Measurements from ENCODE around the gene TUSC2. TPM values are rescaled to one million over a fixed set of nuclear protein-coding genes. Genes with fewer than 3 reads are reported as not detected.

The TUSC2 gene
- total RNA-seq, 2 donors from 2014 or later, result 23.5 to 28.1 TPM

DNA sequence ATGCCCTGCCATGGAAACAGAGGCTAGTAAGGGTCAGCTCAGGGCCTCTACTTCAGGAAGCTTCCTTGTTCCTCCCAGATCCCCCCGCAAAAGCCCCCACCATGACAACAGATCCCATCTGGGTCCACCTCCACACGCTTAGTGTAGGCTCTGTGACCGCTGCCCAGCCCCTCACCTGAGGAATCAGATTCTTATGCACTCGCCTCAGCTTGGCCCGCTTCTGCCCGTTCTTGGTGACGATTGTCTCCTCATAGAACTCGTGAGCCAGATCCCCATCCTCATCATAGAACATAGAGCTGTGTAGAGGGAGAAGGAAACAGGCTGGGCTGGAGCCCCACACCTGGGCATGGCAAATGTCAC lies 1.9 kb downstream of the TUSC2 start:
- no peaks in the 10 kb centered on the region for H3K9me3 ChIP-seq (ENCODE audit: control insufficient read depth, low read length)
- peak overlapping the region; percentile 77 for H3K4me3 Mint-ChIP-seq
- H3K36me3 ChIP-seq (ENCODE audit: control insufficient read depth, insufficient read depth, low read length), result peaks cover 51% of the 10 kb centered on the region
- peaks cover 20% of the 10 kb centered on the region for H3K4me1 Mint-ChIP-seq
- TF ChIP-seq, protein P1, sequence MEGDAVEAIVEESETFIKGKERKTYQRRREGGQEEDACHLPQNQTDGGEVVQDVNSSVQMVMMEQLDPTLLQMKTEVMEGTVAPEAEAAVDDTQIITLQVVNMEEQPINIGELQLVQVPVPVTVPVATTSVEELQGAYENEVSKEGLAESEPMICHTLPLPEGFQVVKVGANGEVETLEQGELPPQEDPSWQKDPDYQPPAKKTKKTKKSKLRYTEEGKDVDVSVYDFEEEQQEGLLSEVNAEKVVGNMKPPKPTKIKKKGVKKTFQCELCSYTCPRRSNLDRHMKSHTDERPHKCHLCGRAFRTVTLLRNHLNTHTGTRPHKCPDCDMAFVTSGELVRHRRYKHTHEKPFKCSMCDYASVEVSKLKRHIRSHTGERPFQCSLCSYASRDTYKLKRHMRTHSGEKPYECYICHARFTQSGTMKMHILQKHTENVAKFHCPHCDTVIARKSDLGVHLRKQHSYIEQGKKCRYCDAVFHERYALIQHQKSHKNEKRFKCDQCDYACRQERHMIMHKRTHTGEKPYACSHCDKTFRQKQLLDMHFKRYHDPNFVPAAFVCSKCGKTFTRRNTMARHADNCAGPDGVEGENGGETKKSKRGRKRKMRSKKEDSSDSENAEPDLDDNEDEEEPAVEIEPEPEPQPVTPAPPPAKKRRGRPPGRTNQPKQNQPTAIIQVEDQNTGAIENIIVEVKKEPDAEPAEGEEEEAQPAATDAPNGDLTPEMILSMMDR (conservative IDR thresholded peaks at IDR 0.05), result no peak
- no peak for DNase-seq
- no peak overlapping the region for H3K9ac ChIP-seq (ENCODE audit: extremely low read depth, low read length, poor library complexity, severe bottlenecking)
- H3K4me3 ChIP-seq (ENCODE audit: low read length), result no peak overlapping the region
- no peaks in the 10 kb centered on the region for H3K27me3 Mint-ChIP-seq (ENCODE audit: insufficient read depth)
- peaks cover 16% of the 10 kb centered on the region for H3K4me1 ChIP-seq (ENCODE audit: control insufficient read depth, insufficient read depth, low read length)
- H3K27me3 ChIP-seq (ENCODE audit: control insufficient read depth, insufficient read depth, low read length, poor library complexity, severe bottlenecking), result no peaks in the 10 kb centered on the region
- peaks cover 22% of the 10 kb centered on the region for H3K36me3 Mint-ChIP-seq (ENCODE audit: low read depth)
- H3K27ac Mint-ChIP-seq, result no peak overlapping the region
- H3K9me3 Mint-ChIP-seq, result no peaks in the 10 kb centered on the region
- no peak overlapping the region for H3K27ac ChIP-seq (ENCODE audit: low read depth, low read length)
- WGBS, 2 experiments (ENCODE audit: insufficient coverage in 1 of 2, insufficient read length in 1 of 2), result 94 to 100% methylated on average over 6 to 8 of the region's 8 CpGs

DNA sequence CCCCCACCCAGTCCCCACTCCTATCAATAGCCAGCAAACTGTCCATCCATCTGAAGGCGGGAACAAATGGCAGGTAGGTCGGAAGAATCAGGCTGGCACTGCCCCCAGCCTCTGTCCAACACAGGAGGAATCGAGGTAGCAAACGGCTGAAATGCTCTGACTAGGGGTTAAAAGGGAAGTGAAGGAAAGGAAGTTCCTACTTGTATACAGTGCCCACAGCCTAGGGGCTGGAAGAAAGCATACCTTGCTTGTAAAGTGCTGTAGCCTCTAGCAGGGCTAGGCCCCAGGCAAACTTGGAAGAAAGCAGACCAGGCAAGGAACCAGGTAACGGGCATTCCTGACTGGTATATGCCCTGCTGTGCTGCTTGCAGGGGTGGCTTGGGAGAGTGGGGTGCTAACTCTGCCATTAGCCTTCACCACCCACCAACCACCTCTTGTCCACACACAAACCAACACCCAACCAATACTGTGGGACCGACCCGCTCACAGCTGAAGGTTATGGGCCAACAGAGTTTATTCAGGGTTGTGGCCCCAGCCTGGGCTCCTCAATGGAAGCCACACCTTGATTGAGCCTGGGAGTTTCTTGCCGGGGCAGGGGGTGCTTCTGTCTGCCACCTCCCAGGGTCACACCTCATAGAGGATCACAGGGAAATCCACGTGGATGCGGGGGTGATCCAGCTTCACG lies 2.4 kb downstream of the TUSC2 start:
- DNase-seq, result no peak
- Histone ChIP-seq H3K9ac (ENCODE audit: extremely low read depth, low read length, poor library complexity, severe bottlenecking) (no peak overlapping the region), H3K36me3 (ENCODE audit: control insufficient read depth, insufficient read depth, low read length) (peaks cover 46% of the 10 kb centered on the region), H3K27ac (ENCODE audit: low read depth, low read length) (no peak overlapping the region), H3K27me3 (ENCODE audit: control insufficient read depth, insufficient read depth, low read length, poor library complexity, severe bottlenecking) (no peaks in the 10 kb centered on the region), H3K4me1 (ENCODE audit: control insufficient read depth, insufficient read depth, low read length) (peaks cover 16% of the 10 kb centered on the region), H3K9me3 (ENCODE audit: control insufficient read depth, low read length) (no peaks in the 10 kb centered on the region), H3K4me3 (ENCODE audit: low read length) (no peak overlapping the region)
- Mint-ChIP-seq H3K4me1 (peaks cover 20% of the 10 kb centered on the region), H3K9me3 (no peaks in the 10 kb centered on the region), H3K27ac (no peak overlapping the region), H3K4me3 (no peak overlapping the region), H3K36me3 (ENCODE audit: low read depth) (peaks cover 17% of the 10 kb centered on the region), H3K27me3 (ENCODE audit: insufficient read depth) (no peaks in the 10 kb centered on the region)
- TF ChIP-seq, protein P1 (conservative IDR thresholded peaks at IDR 0.05), result no peak
- 92% methylated on average over 9 to 11 of the region's 11 CpGs for WGBS, 2 experiments (ENCODE audit: insufficient coverage in 1 of 2, insufficient read length in 1 of 2)

DNA sequence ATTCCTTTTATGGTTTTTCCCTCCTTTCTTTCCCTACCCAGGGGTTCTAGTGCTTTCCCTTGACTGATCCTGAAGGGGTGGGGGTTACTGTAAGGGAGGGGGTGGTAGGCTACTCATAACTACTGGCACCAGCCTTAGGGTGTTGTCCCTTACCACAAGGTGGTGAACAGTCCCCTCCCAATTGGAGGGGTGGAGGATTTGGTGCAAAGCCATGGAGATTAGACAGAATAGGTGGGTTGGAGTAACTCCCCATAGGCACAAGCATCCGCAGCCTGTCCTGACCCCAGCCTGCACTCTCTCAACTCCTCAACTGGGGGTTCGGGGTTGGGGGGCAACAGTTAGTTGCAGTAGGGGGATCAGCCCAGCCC lies 2.9 kb downstream of the TUSC2 start:
- Histone ChIP-seq H3K4me3 (ENCODE audit: low read length) (no peak overlapping the region), H3K36me3 (ENCODE audit: control insufficient read depth, insufficient read depth, low read length) (peaks cover 42% of the 10 kb centered on the region), H3K27ac (ENCODE audit: low read depth, low read length) (no peak overlapping the region), H3K9me3 (ENCODE audit: control insufficient read depth, low read length) (no peaks in the 10 kb centered on the region), H3K27me3 (ENCODE audit: control insufficient read depth, insufficient read depth, low read length, poor library complexity, severe bottlenecking) (no peaks in the 10 kb centered on the region), H3K9ac (ENCODE audit: extremely low read depth, low read length, poor library complexity, severe bottlenecking) (no peak overlapping the region), H3K4me1 (ENCODE audit: control insufficient read depth, insufficient read depth, low read length) (peaks cover 21% of the 10 kb centered on the region)
- H3K4me3 Mint-ChIP-seq, result no peak overlapping the region
- TF ChIP-seq, protein P1 (conservative IDR thresholded peaks at IDR 0.05), result no peak
- H3K27ac Mint-ChIP-seq, result peak overlapping the region; percentile 48
- peaks cover 24% of the 10 kb centered on the region for H3K4me1 Mint-ChIP-seq
- 80 to 92% methylated on average over 1 to 2 of the region's 2 CpGs for WGBS, 2 experiments (ENCODE audit: insufficient coverage in 1 of 2, insufficient read length in 1 of 2)
- H3K27me3 Mint-ChIP-seq (ENCODE audit: insufficient read depth), result no peaks in the 10 kb centered on the region
- no peak for DNase-seq
- H3K36me3 Mint-ChIP-seq (ENCODE audit: low read depth), result peaks cover 13% of the 10 kb centered on the region
- no peaks in the 10 kb centered on the region for H3K9me3 Mint-ChIP-seq

All from endodermal cell (in vitro differentiated cells).